Testis (tissue), 3 donors: ENCODE results near the gene IYD. TPM values are rescaled to one million over a fixed set of nuclear protein-coding genes. Genes with fewer than 3 reads are reported as not detected.

Experiments
- DNase-seq: peaks from one replicate; pipeline ENCODE4 v3.0.0-alpha.2; 2019
- H3K27ac ChIP-seq, 2 donors: fragments of 200-600 bp; sonication (generic); one replicate each; pipeline ENCODE4 v1.5.1; 2019
- H3K27me3 ChIP-seq: fragments of 200-600 bp; sonication (generic); one replicate; pipeline ENCODE4 v1.5.1; 2019
- H3K36me3 ChIP-seq: fragments of 200-600 bp; sonication (generic); one replicate; pipeline ENCODE4 v1.5.1; 2017; ENCODE audit warnings: low read depth; ENCODE audit errors: missing control alignments
- H3K4me1 ChIP-seq: fragments of 200-600 bp; sonication (generic); one replicate; pipeline ENCODE4 v1.5.1; 2019
- H3K4me3 ChIP-seq, 2 donors: fragments of 200-600 bp; sonication (generic); one replicate each; pipeline ENCODE4 v1.5.1; 2017 to 2019
- H3K9me3 ChIP-seq: fragments of 200-600 bp; sonication (generic); one replicate; pipeline ENCODE4 v1.5.1; 2017
- POLR2A ChIP-seq: fragments of 450-650 bp; IDR thresholded peaks from one replicate; pipeline ENCODE4 v1.6.1; 2017; ENCODE audit warnings: antibody characterized with exemption, mild to moderate bottlenecking, moderate library complexity
- WGBS, 2 donors: methylation state at CpG; one replicate each; pipeline ENCODE4 v1.1.5; 2018; 5-methylcytosine and 5-hydroxymethylcytosine counted together
- intact Hi-C: fragments of 100-400 bp; cut with DNase I; formaldehyde crosslinking; loops from one replicate; pipeline ENCODE4 v1.15.1; 2023; ENCODE audit warnings: low total_unique reads
- polyA plus RNA-seq: library from polyadenylated mRNA; stranded (reverse); fragments of 350-450 nt; fragmentation: Illumina TruSeq; extraction: RNeasy Lipid Tissue Mini Kit (QIAGEN cat#74804); gene quantifications from one replicate; pipeline ENCODE4 v1.2.3, GENCODE V29; 2014; ENCODE audit warnings: low read depth, low replicate concordance; ENCODE audit not compliant: insufficient read depth
- total RNA-seq, 2 donors: library from RNA; depleted of rRNA; stranded (reverse); fragments of >200 nt; gene quantifications; one replicate each; pipeline ENCODE4 v1.2.3, GENCODE V29; 2016
- TF ChIP-seq, protein P1 (sequence below), 3 experiments: fragments of 450-650 bp in 2 of 3; fragments of 200-600 bp in 1 of 3; sonication (generic) in 1 of 3; IDR thresholded peaks; one replicate each; pipeline ENCODE4 v1.5.1; 2016 to 2019; ENCODE audit warnings: antibody characterized with exemption in 3 of 3, mild to moderate bottlenecking in 2 of 3, moderate library complexity in 1 of 3

The IYD gene
- total and polyA plus RNA-seq, 3 donors from 2014 or later = 0.24 to 1.6 (median 0.45) TPM

DNA sequence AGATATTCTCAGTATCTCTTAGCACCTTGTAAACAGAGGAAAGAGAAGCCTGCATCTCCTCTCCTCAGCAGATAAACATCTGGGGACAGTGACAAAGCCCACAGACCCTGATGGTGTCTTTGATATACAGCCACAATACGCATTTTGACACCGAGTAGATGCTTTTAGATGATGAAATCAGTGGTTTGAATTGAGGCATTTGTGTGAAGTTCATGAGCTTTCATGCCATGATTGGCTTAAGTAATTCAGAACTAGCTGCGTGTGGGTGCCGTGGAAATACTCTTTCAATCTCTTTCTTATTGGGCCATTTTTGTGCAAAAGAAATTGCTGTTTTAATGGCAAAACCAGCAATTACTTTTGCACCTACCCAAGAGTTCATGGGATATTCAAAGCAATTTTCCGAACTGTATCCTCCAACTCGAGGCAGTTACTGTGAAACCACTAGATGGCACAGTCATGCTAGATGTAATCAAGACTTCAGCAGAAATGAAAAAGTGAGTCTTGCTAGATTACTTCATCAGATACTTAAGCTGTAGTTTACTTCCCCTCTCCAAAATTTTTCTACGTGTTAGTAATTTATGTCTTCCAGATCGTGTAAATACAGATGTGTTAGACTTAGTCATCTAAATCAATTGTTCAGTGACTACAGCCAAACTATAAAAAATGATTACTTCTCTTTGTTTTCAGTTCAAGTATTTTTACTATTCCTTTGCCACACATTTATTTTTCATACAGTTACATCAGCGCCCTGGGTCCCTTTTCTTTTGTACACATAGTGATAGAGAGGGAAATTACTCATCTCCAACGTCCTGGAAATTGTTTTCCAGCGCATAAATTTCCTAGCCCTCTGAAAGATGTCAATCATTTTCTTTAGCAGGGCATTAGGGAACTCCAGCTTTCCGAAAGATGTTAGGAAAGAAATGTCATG, 49.4 kb downstream of the IYD start:
- DNase-seq = peak; percentile 58
- H3K9me3 ChIP-seq = no peaks in the 10 kb centered on the region
- intact Hi-C loops = loop anchor here (5.0 kb wide), 1 partner anchor 394 kb away; no protein-coding TSS in a partner anchor
- WGBS, 2 donors = 17 to 19% methylated on average over 12 of the region's 12 CpGs
- no peaks in the 10 kb centered on the region for H3K4me1 ChIP-seq
- no peaks in the 10 kb centered on the region for H3K27me3 ChIP-seq
- H3K36me3 ChIP-seq = no peaks in the 10 kb centered on the region
- peak overlapping the region; percentile 33 to 45 for H3K4me3 ChIP-seq
- H3K27ac ChIP-seq = peak overlapping the region in 1 of 2 donors; percentile 62
- TF ChIP-seq, protein P1, sequence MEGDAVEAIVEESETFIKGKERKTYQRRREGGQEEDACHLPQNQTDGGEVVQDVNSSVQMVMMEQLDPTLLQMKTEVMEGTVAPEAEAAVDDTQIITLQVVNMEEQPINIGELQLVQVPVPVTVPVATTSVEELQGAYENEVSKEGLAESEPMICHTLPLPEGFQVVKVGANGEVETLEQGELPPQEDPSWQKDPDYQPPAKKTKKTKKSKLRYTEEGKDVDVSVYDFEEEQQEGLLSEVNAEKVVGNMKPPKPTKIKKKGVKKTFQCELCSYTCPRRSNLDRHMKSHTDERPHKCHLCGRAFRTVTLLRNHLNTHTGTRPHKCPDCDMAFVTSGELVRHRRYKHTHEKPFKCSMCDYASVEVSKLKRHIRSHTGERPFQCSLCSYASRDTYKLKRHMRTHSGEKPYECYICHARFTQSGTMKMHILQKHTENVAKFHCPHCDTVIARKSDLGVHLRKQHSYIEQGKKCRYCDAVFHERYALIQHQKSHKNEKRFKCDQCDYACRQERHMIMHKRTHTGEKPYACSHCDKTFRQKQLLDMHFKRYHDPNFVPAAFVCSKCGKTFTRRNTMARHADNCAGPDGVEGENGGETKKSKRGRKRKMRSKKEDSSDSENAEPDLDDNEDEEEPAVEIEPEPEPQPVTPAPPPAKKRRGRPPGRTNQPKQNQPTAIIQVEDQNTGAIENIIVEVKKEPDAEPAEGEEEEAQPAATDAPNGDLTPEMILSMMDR (IDR thresholded peaks at IDR 0.05) = peak; percentile 64 to 88 (median 68)
- no peak for TF ChIP-seq POLR2A

DNA sequence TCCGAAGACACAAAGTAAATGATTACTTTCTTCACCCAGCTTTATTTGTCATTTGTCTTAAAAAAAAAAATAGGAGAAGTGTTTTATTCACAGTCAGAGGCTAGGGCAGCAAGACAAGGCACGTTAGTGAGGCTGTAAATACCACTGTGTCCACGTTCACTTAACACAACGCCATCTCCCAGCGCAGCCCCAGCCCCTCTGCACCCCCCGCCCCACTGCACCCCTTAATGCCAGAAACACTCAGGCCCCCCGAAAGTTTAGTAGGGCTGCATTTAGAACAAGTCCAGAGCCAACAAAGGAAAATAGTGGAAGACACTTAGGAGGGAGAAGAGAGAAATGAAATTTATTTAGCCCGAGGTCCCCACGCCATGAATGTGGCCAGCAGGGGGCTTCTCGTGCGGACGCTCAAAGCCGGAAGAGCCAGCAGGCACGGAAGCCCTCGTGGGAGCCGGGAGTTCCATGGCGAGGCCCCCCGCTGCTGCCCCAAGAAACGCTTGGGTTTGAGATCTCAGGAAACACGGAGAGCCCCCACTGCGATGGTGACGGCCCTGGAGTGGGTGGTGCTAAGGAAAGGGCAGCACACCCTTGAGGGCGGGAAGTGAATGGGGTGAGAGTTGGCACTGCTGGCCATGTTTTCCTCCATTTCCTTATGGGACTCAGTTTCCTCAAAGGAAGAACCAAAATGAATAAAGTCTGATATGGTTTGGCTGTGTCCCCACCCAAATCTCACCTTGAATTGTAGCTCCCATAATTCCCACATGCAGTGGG, 50.2 kb downstream of the IYD start:
- peak overlapping the region; percentile 33 to 45 for H3K4me3 ChIP-seq
- peak; percentile 73 for DNase-seq
- H3K4me1 ChIP-seq = no peaks in the 10 kb centered on the region
- intact Hi-C loops = loop anchor here (5.0 kb wide), 1 partner anchor 393 kb away; no protein-coding TSS in a partner anchor
- no peak for TF ChIP-seq POLR2A
- TF ChIP-seq, protein P1 (IDR thresholded peaks at IDR 0.05) = peak; percentile 61 to 79 (median 71)
- H3K27ac ChIP-seq = peak overlapping the region; percentile 56 to 62
- no peaks in the 10 kb centered on the region for H3K27me3 ChIP-seq
- no peaks in the 10 kb centered on the region for H3K36me3 ChIP-seq
- H3K9me3 ChIP-seq = no peaks in the 10 kb centered on the region
- 8 to 9% methylated on average over 23 of the region's 23 CpGs for whole genome bisulfite sequencing, 2 donors

DNA sequence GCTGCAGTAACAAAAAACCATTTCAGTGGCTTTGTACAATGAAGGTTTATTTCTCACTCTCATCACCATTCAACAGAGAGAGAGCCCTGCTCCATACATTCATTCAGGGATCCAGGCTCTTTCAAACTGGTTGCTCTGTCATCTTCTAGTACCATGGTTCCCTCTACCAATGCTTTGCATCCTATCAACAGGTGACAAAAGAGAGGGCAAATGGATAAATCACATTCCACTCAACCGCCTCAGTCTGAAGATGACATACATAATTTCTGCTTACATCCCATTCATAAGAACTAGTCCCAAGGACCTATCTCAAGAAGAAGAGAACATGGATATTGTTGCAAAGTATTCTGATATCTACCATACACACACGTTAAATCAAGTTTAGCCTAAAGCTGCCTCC, 51.6 kb downstream of the IYD start:
- H3K27ac ChIP-seq = peak overlapping the region in 1 of 2 donors; percentile 53
- no peaks in the 10 kb centered on the region for H3K27me3 ChIP-seq
- TF ChIP-seq, protein P1 (IDR thresholded peaks at IDR 0.05) = no peak
- no peak for TF ChIP-seq POLR2A
- no peak for DNase-seq
- 82 to 90% methylated on average over 2 of the region's 2 CpGs for WGBS, 2 donors
- H3K4me1 ChIP-seq = no peaks in the 10 kb centered on the region
- intact Hi-C loops = no loop called here
- H3K9me3 ChIP-seq = no peaks in the 10 kb centered on the region
- H3K36me3 ChIP-seq = no peaks in the 10 kb centered on the region
- H3K4me3 ChIP-seq = no peak overlapping the region

GRCh38 chr6:150420926-150421325, 52.1 kb downstream of the IYD start:
- TF ChIP-seq POLR2A = no peak
- TF ChIP-seq, protein P1 (IDR thresholded peaks at IDR 0.05) = no peak
- no peaks in the 10 kb centered on the region for H3K27me3 ChIP-seq
- H3K27ac ChIP-seq = peak overlapping the region in 1 of 2 donors; percentile 53
- no peaks in the 10 kb centered on the region for H3K36me3 ChIP-seq
- H3K9me3 ChIP-seq = no peaks in the 10 kb centered on the region
- intact Hi-C loops = no loop called here
- 47 to 50% methylated on average over 3 of the region's 3 CpGs for WGBS, 2 donors
- peak; percentile 57 for DNase-seq
- no peak overlapping the region for H3K4me3 ChIP-seq
- H3K4me1 ChIP-seq = no peaks in the 10 kb centered on the region
